Parathyroid adenoma (tissue), 2 donors: ENCODE results near the gene ZCCHC10.

Source experiments
- H2AFZ ChIP-seq: fragments of 300-600 bp; sonication (generic); one replicate; pipeline ENCODE4 v1.7.0; 2017; ENCODE audit warnings: antibody characterized with exemption, mild to moderate bottlenecking
- H3K27ac ChIP-seq: fragments of 300-600 bp; sonication (generic); one replicate; pipeline ENCODE4 v1.7.0; 2017
- H3K27me3 ChIP-seq: fragments of 300-600 bp; sonication (generic); one replicate; pipeline ENCODE4 v1.7.0; 2017; ENCODE audit warnings: low read length; ENCODE audit not compliant: control insufficient read depth, insufficient read depth
- H3K36me3 ChIP-seq: fragments of 300-600 bp; sonication (generic); one replicate; pipeline ENCODE4 v1.7.0; 2017; ENCODE audit warnings: low read length; ENCODE audit not compliant: control insufficient read depth, insufficient read depth
- H3K4me1 ChIP-seq: fragments of 300-600 bp; sonication (generic); one replicate; pipeline ENCODE4 v1.7.0; 2017; ENCODE audit warnings: control low read depth
- H3K4me2 ChIP-seq: fragments of 300-600 bp; sonication (generic); one replicate; pipeline ENCODE4 v1.7.0; 2017; ENCODE audit warnings: low read length
- H3K4me3 ChIP-seq: fragments of 300-600 bp; sonication (generic); one replicate; pipeline ENCODE4 v1.7.0; 2017; ENCODE audit warnings: low read depth, low read length
- H3K79me2 ChIP-seq: fragments of 300-600 bp; sonication (generic); one replicate; pipeline ENCODE4 v1.7.0; 2017; ENCODE audit warnings: control low read depth
- H3K9ac ChIP-seq: fragments of 300-600 bp; sonication (generic); one replicate; pipeline ENCODE4 v1.7.0; 2017; ENCODE audit warnings: mild to moderate bottlenecking
- H3K9me3 ChIP-seq: fragments of 300-600 bp; sonication (generic); one replicate; pipeline ENCODE4 v1.7.0; 2017; ENCODE audit warnings: low read length; ENCODE audit not compliant: control insufficient read depth
- TF ChIP-seq, protein P1 (sequence below): fragments of 300-600 bp; sonication (generic); IDR thresholded peaks from one replicate; pipeline ENCODE4 v1.7.0; 2017; ENCODE audit warnings: antibody characterized with exemption, mild to moderate bottlenecking
- donor health status: primary hyperparathyroidism.

The ZCCHC10 gene

DNA sequence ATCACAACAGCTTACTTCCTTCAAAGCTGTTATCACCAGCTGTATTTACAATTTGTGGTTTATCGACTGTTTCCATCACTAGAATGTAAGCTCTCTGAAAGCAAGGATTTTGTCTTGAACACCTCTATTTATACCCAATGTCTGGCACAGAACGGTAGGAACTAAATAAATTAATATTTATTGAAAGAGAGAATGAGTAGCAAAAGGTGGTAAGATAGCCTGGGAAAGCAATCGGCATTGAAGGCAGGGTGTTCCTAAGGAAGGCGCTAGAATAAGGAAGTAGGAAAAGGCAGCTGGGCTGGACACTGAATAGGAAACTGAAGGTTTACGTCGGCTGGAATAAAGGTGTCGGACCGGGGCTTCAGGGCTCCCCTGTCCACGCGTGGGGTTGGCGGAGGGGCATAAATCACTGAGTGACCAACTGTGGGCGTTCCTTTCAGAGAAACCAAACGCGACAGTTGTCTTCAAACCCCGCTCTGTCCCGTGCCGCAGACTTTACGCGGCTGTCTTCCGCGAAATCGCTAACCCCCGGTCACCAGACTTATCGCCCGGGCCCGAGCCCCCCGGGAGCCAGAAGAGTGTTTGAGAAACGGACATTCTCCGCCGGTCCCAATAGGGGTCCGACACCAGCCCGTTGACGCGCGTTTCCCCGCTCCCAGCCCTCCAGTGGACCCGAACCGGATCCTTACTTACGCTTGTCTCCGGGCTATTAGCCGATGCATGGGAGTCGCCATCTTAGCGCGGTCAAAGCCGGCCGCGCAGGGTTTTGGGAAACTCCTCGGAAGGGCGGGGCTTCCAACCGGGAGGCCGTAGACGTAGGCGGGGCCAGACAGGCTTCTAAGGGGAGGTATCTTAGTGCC is at the start of gene ZCCHC10:
ZCCHC10 (minus strand) TSS at position 746 of the 860 bp plus-strand sequence; CDS start at position 734, 12 bp downstream.
- Histone ChIP-seq H3K9ac (peak within 1 kb of the TSS; percentile 74), H3K9me3 (no peaks in the 10 kb centered on the region), H3K27me3 (no peaks in the 10 kb centered on the region), H3K4me2 (peak within 1 kb of the TSS; percentile 57), H3K4me3 (peak within 1 kb of the TSS; percentile 98), H3K36me3 (no peaks in the 10 kb centered on the region), H3K4me1 (peaks cover 2% of the 10 kb centered on the region), H3K27ac (peak within 1 kb of the TSS; percentile 94), H3K79me2 (peaks cover 16% of the 10 kb centered on the region), H2AFZ (peak within 1 kb of the TSS; percentile 100)
- TF ChIP-seq, protein P1, sequence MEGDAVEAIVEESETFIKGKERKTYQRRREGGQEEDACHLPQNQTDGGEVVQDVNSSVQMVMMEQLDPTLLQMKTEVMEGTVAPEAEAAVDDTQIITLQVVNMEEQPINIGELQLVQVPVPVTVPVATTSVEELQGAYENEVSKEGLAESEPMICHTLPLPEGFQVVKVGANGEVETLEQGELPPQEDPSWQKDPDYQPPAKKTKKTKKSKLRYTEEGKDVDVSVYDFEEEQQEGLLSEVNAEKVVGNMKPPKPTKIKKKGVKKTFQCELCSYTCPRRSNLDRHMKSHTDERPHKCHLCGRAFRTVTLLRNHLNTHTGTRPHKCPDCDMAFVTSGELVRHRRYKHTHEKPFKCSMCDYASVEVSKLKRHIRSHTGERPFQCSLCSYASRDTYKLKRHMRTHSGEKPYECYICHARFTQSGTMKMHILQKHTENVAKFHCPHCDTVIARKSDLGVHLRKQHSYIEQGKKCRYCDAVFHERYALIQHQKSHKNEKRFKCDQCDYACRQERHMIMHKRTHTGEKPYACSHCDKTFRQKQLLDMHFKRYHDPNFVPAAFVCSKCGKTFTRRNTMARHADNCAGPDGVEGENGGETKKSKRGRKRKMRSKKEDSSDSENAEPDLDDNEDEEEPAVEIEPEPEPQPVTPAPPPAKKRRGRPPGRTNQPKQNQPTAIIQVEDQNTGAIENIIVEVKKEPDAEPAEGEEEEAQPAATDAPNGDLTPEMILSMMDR, result no peak

DNA sequence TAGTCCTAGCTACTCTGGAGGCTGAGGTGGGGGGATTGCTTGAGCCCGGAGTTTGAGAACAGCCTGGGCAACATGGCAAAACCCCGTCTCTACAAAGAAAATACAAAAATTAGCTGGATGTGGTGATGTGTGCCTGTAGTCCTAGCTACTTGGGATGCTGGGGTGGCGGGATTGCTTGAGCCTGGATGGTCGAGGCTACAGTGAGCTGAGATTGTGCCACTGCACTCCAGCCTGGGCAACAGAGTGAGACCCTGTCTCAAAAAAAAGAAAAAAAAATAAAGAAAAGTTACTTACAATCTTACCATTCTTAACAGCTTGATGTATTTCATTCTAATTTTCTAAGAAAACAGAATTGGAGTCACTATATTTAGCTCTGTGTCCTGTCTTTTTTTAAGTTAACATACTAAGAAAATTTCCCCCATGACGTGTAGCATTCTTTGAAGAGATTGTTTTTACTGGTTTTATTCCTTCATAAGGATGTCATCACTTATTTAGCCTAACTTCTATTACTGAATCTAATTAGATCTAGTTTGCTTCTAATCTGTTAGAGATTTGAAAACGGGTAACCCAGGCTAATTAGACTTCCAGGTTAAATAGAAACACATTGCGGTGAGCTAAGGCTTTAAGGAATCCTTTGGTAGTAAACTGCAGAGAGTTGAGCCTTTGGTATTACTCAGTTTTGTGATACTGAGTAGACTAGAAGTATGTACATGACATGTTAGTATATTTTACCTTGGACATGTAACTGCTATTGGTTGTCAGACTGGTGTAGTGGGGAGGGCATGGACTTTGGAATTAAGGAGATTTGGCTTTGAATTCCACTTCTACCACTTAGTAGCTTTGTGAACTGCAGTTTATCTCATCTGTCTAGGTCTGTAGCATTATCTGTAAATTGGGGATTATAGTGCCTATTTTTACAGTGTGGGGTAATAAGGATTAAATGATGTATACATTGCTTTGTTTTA is 49.5 kb upstream of the ZCCHC10 start:
- Histone ChIP-seq H2AFZ (no peak overlapping the region), H3K9me3 (no peaks in the 10 kb centered on the region), H3K4me1 (no peaks in the 10 kb centered on the region), H3K27ac (no peak overlapping the region), H3K79me2 (peaks cover 31% of the 10 kb centered on the region), H3K4me2 (no peak overlapping the region), H3K4me3 (no peak overlapping the region), H3K9ac (no peak overlapping the region), H3K27me3 (no peaks in the 10 kb centered on the region), H3K36me3 (no peaks in the 10 kb centered on the region)
- TF ChIP-seq, protein P1, result no peak

DNA sequence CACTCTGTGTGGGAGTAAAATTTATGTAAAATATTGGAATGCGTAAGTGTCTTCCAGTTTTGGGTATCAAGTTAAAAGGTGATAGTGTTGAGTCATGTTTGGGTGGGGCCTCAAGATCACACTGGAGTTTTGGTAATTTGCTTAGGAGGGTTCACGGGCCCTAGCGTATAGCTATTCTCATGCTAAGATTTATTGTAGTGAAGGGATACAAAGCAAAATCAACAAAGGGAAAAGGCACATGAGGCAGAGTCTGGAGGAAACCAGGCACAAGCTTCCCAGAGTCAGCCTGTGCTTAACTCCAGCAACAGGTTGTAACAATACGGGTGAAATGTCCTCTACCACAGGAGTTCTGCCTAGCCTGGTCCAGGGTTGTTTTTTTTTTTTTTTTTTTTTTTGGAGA is 45.7 kb upstream of the ZCCHC10 start:
- no peak overlapping the region for H2AFZ ChIP-seq
- H3K9me3 ChIP-seq, result no peaks in the 10 kb centered on the region
- TF ChIP-seq, protein P1, result no peak
- H3K79me2 ChIP-seq, result peaks cover 37% of the 10 kb centered on the region
- no peak overlapping the region for H3K27ac ChIP-seq
- no peaks in the 10 kb centered on the region for H3K27me3 ChIP-seq
- no peaks in the 10 kb centered on the region for H3K36me3 ChIP-seq
- no peaks in the 10 kb centered on the region for H3K4me1 ChIP-seq
- H3K4me2 ChIP-seq, result no peak overlapping the region
- no peak overlapping the region for H3K9ac ChIP-seq
- no peak overlapping the region for H3K4me3 ChIP-seq

DNA sequence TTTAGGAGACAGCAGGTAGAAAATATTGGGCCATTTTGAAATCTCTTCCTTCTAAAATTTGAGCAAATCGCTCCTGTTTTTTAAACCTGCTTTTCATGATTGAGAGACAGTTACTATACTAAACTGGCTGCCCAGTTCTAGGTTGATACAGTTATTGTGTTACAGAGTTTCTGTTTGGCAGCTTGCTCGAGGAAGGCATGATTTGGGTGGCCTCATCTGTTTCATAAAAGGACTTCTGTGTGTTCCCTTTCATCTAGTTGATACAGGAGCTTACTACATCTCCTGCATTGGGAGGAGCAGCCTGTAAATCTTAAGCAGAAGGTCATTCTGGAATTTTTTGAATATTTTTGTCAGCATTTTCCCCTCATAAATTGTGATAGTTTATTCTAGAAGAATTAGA is 39.7 kb upstream of the ZCCHC10 start:
- no peaks in the 10 kb centered on the region for H3K27me3 ChIP-seq

More for the DNA sequence above, 39.7 kb upstream of the ZCCHC10 start:
- Histone ChIP-seq H3K36me3 (no peaks in the 10 kb centered on the region), H3K4me1 (peaks cover 2% of the 10 kb centered on the region), H2AFZ (no peak overlapping the region), H3K9ac (no peak overlapping the region), H3K27ac (no peak overlapping the region), H3K4me2 (no peak overlapping the region), H3K4me3 (no peak overlapping the region), H3K79me2 (peaks cover 43% of the 10 kb centered on the region), H3K9me3 (no peaks in the 10 kb centered on the region)
- TF ChIP-seq, protein P1, result no peak
